ENCODE measurements around the gene IGSF8. TPM values are rescaled to one million over a fixed set of nuclear protein-coding genes. Genes with fewer than 3 reads are reported as not detected.

The IGSF8 gene
- total RNA-seq, 4 donors from 2014 or later, result 24.3 to 36.5 (median 28.2) TPM

- Histone ChIP-seq H3K4me1 (peaks cover 0 to 10% of the 10 kb centered on the region in 2 donors), H3K4me3 (replicated peaks in 1 of 3) (no peak overlapping the region), H3K36me3 (no peaks in the 10 kb centered on the region), H3K9me3 (no peaks in the 10 kb centered on the region), H3K27me3 (no peaks in the 10 kb centered on the region), H3K27ac (no peak overlapping the region)
- no peak for DNase-seq
- TF ChIP-seq CTCF (IDR thresholded peaks at IDR 0.05) (no peak), POLR2A (IDR thresholded peaks at IDR 0.05) (no peak)
- intact Hi-C loops (cut with DNase I), result loop anchor here (5.0 kb wide), 1 partner anchor 35 kb away; the partner anchor contains the start of gene KCNJ9
- WGBS, 2 donors, result 70 to 71% methylated on average over 9 of the region's 9 CpGs
Measured at GRCh38 chr1:160047111-160047991, 51.1 kb downstream of the IGSF8 start.

GRCh38 chr1:160046494-160047110, 51.8 kb downstream of the IGSF8 start:
- TF ChIP-seq POLR2A (IDR thresholded peaks at IDR 0.05) (no peak), CTCF (IDR thresholded peaks at IDR 0.05) (peak in 5 of 6 experiments; percentile 22 to 76 (median 63))
- H3K36me3 ChIP-seq, result no peaks in the 10 kb centered on the region
- H3K4me1 ChIP-seq, result peaks cover 0 to 10% of the 10 kb centered on the region in 2 donors
- peak; percentile 37 to 43 for DNase-seq
- no peaks in the 10 kb centered on the region for H3K9me3 ChIP-seq
- intact Hi-C loops (cut with DNase I), result loop anchor here (5.0 kb wide), 1 partner anchor 36 kb away; the partner anchor contains the start of gene KCNJ9
- WGBS, 2 donors, result 4 to 5% methylated on average over 11 of the region's 11 CpGs
- H3K27ac ChIP-seq, result no peak overlapping the region
- H3K27me3 ChIP-seq, result no peaks in the 10 kb centered on the region
- no peak overlapping the region for H3K4me3 ChIP-seq (replicated peaks in 1 of 3)

- no peak for TF ChIP-seq CTCF (IDR thresholded peaks at IDR 0.05)
- TF ChIP-seq POLR2A (IDR thresholded peaks at IDR 0.05), result no peak
- Histone ChIP-seq H3K4me3 (replicated peaks in 1 of 3) (no peak overlapping the region), H3K27me3 (no peaks in the 10 kb centered on the region), H3K27ac (no peak overlapping the region), H3K36me3 (no peaks in the 10 kb centered on the region), H3K9me3 (no peaks in the 10 kb centered on the region), H3K4me1 (peaks cover 0 to 10% of the 10 kb centered on the region in 2 donors)
- 70 to 77% methylated on average over 2 of the region's 2 CpGs for WGBS, 2 donors
- DNase-seq, result no peak
- intact Hi-C loops (cut with DNase I), result loop anchor here (5.0 kb wide), 1 partner anchor 37 kb away; the partner anchor contains the start of gene KCNJ9
Measured at GRCh38 chr1:160045653-160046052, 52.8 kb downstream of the IGSF8 start.

GRCh38 chr1:160043543-160043942, 54.9 kb downstream of the IGSF8 start:
- no peaks in the 10 kb centered on the region for H3K27me3 ChIP-seq
- peaks cover 0 to 10% of the 10 kb centered on the region in 2 donors for H3K4me1 ChIP-seq
- H3K36me3 ChIP-seq, result no peaks in the 10 kb centered on the region
- no peaks in the 10 kb centered on the region for H3K9me3 ChIP-seq
- H3K27ac ChIP-seq, result no peak overlapping the region
- DNase-seq, result no peak
- intact Hi-C loops (cut with DNase I), result no loop called here
- TF ChIP-seq CTCF (IDR thresholded peaks at IDR 0.05) (no peak), POLR2A (IDR thresholded peaks at IDR 0.05) (no peak)
- H3K4me3 ChIP-seq (replicated peaks in 1 of 3), result no peak overlapping the region

Other genes with a start within 250 kb of the IGSF8 start
- under 1 TPM in 1 of 4 donors, not detected in 3; 0.11 TPM for gene VSIG8, start 236.0 kb downstream of the IGSF8 start, total RNA-seq
- under 1 TPM in 2 of 4 donors, not detected in 2; 0.56 to 0.94 TPM for gene CFAP45, start 198.5 kb downstream of the IGSF8 start, total RNA-seq
- gene TAGLN2, start 173.1 kb downstream of the IGSF8 start, total RNA-seq, result 100 to 1,000 TPM; 104 to 170 (median 151) TPM
- gene IGSF9, start 153.0 kb downstream of the IGSF8 start, total RNA-seq, result 1 to 10 TPM in 3 of 4 donors, under 1 TPM in 1; 0.71 to 1.9 (median 1.4) TPM
- not detected for gene SLAMF9, start 144.4 kb downstream of the IGSF8 start, total RNA-seq
- 1 to 10 TPM; 6.7 to 10.0 (median 7.4) TPM for gene PIGM, start 66.6 kb downstream of the IGSF8 start, total RNA-seq
- gene KCNJ10, start 28.5 kb downstream of the IGSF8 start, total RNA-seq, result under 1 TPM in 3 of 4 donors, not detected in 1; 0.13 to 0.45 (median 0.33) TPM
- not detected for gene KCNJ9, start 17.1 kb downstream of the IGSF8 start, total RNA-seq
- 1 to 10 TPM; 1.1 to 4.2 (median 2.6) TPM for gene ATP1A2, start 17.1 kb upstream of the IGSF8 start, total RNA-seq
- not detected for gene ATP1A4, start 53.0 kb upstream of the IGSF8 start, total RNA-seq
- not detected for gene CASQ1, start 92.0 kb upstream of the IGSF8 start, total RNA-seq
- gene PEA15, start 106.8 kb upstream of the IGSF8 start, total RNA-seq, result 10 to 100 TPM; 47.9 to 68.5 (median 50.2) TPM
- gene DCAF8, start 163.9 kb upstream of the IGSF8 start, total RNA-seq, result 100 to 1,000 TPM; 221 to 239 (median 228) TPM
- 100 to 1,000 TPM in 2 of 4 donors, 10 to 100 TPM in 2; 65.2 to 120 (median 85.3) TPM for gene PEX19, start 186.5 kb upstream of the IGSF8 start, total RNA-seq
- gene COPA, start 244.6 kb upstream of the IGSF8 start, total RNA-seq, result 100 to 1,000 TPM; 172 to 334 (median 182) TPM
- gene NCSTN, start 244.8 kb upstream of the IGSF8 start, total RNA-seq, result 10 to 100 TPM; 50.8 to 80.1 (median 68.5) TPM

Measured in thyroid gland (tissue), 4 donors.